ENCODE results near the gene CELF4.

CELF4 gene

GRCh38 chr18:37497853-37498518, 67.6 kb downstream of the CELF4 start:
- no peak for DNase-seq (ENCODE audit: low read depth in 3 of 3, low spot score in 1 of 3)

- DNase-seq (ENCODE audit: low read depth in 3 of 3, low spot score in 1 of 3) = no peak
Observed at GRCh38 chr18:37496568-37496967, 69.0 kb downstream of the CELF4 start.

GRCh38 chr18:37495354-37495753, 70.2 kb downstream of the CELF4 start:
- DNase-seq (ENCODE audit: low read depth in 3 of 3, low spot score in 1 of 3) = no peak

- DNase-seq (ENCODE audit: low read depth in 3 of 3, low spot score in 1 of 3) = no peak
Observed at GRCh38 chr18:37494406-37494805, 71.2 kb downstream of the CELF4 start.

- no peak for DNase-seq (ENCODE audit: low read depth in 3 of 3, low spot score in 1 of 3)
Observed at GRCh38 chr18:37493352-37493935, 72.2 kb downstream of the CELF4 start.

- no peak for DNase-seq (ENCODE audit: low read depth in 3 of 3, low spot score in 1 of 3)
Observed at GRCh38 chr18:37492952-37493351, 72.6 kb downstream of the CELF4 start.

- DNase-seq (ENCODE audit: low read depth in 3 of 3, low spot score in 1 of 3) = no peak
Observed at GRCh38 chr18:37491526-37491925, 74.1 kb downstream of the CELF4 start.

- no peak for DNase-seq (ENCODE audit: low read depth in 3 of 3, low spot score in 1 of 3)
Observed at GRCh38 chr18:37489998-37490397, 75.6 kb downstream of the CELF4 start.

- DNase-seq (ENCODE audit: low read depth in 3 of 3, low spot score in 1 of 3) = no peak
Observed at GRCh38 chr18:37489011-37489410, 76.6 kb downstream of the CELF4 start.

GRCh38 chr18:37487400-37487867, 78.2 kb downstream of the CELF4 start:
- no peak for DNase-seq (ENCODE audit: low read depth in 3 of 3, low spot score in 1 of 3)

- no peak for DNase-seq (ENCODE audit: low read depth in 3 of 3, low spot score in 1 of 3)
Observed at GRCh38 chr18:37486848-37487247, 78.8 kb downstream of the CELF4 start.

- no peak for DNase-seq (ENCODE audit: low read depth in 3 of 3, low spot score in 1 of 3)
Observed at GRCh38 chr18:37484983-37485834, 80.4 kb downstream of the CELF4 start.

- no peak for DNase-seq (ENCODE audit: low read depth in 3 of 3, low spot score in 1 of 3)
Observed at GRCh38 chr18:37483984-37484819, 81.4 kb downstream of the CELF4 start.

GRCh38 chr18:37483221-37483971, 82.2 kb downstream of the CELF4 start:
- DNase-seq (ENCODE audit: low read depth in 3 of 3, low spot score in 1 of 3) = no peak

GRCh38 chr18:37482433-37482832, 83.2 kb downstream of the CELF4 start:
- DNase-seq (ENCODE audit: low read depth in 3 of 3, low spot score in 1 of 3) = no peak

- no peak for DNase-seq (ENCODE audit: low read depth in 3 of 3, low spot score in 1 of 3)
Observed at GRCh38 chr18:37482002-37482401, 83.6 kb downstream of the CELF4 start.

- no peak for DNase-seq (ENCODE audit: low read depth in 3 of 3, low spot score in 1 of 3)
Observed at GRCh38 chr18:37481491-37481890, 84.1 kb downstream of the CELF4 start.

GRCh38 chr18:37481072-37481471, 84.5 kb downstream of the CELF4 start:
- DNase-seq (ENCODE audit: low read depth in 3 of 3, low spot score in 1 of 3) = no peak

- DNase-seq (ENCODE audit: low read depth in 3 of 3, low spot score in 1 of 3) = no peak
Observed at GRCh38 chr18:37476611-37477295, 88.8 kb downstream of the CELF4 start.

GRCh38 chr18:37476182-37476581, 89.4 kb downstream of the CELF4 start:
- no peak for DNase-seq (ENCODE audit: low read depth in 3 of 3, low spot score in 1 of 3)

Data from stimulated activated CD4-positive, alpha-beta T cell treated with anti-CD3 and anti-CD28 coated beads, TNF-alpha, amount 100 ng/mL, for 1 hour (primary cell).